Loucy (cell line): ENCODE results near the gene FBXO42.

Experiments used
- H2AFZ ChIP-seq: fragments of 200-600 bp; sonication (generic); 2 replicates; pipeline ENCODE4 v1.6.0; 2016; ENCODE audit warnings: antibody characterized with exemption, mild to moderate bottlenecking, low read length, moderate library complexity
- H3F3A ChIP-seq: fragments of 200-600 bp; 2 replicates; pipeline ENCODE4 v1.6.0; 2016; ENCODE audit warnings: antibody characterized with exemption, low read depth, mild to moderate bottlenecking
- H3K27me3 ChIP-seq: fragments of 200-600 bp; sonication (generic); 2 replicates; pipeline ENCODE4 v1.6.1; 2014; ENCODE audit warnings: low read length, mild to moderate bottlenecking; ENCODE audit not compliant: insufficient read depth, poor library complexity, severe bottlenecking
- H3K36me3 ChIP-seq: fragments of 200-600 bp; sonication (generic); 2 replicates; pipeline ENCODE4 v1.6.1; 2016; ENCODE audit warnings: low read length; ENCODE audit not compliant: insufficient read depth
- H3K4me1 ChIP-seq: fragments of 200-600 bp; sonication (generic); 2 replicates; pipeline ENCODE4 v1.5.1; 2014; ENCODE audit warnings: low read length, mild to moderate bottlenecking; ENCODE audit not compliant: insufficient read depth, poor library complexity, severe bottlenecking
- H3K4me2 ChIP-seq: fragments of 200-600 bp; sonication (generic); 2 replicates; pipeline ENCODE4 v1.6.0; 2014; ENCODE audit warnings: antibody characterized with exemption, low read length, low read depth, mild to moderate bottlenecking; ENCODE audit not compliant: poor library complexity, severe bottlenecking
- H3K4me3 ChIP-seq: fragments of 200-600 bp; sonication (generic); 2 replicates; pipeline ENCODE4 v1.5.1; 2014; ENCODE audit warnings: low read length, mild to moderate bottlenecking, mixed read lengths; ENCODE audit not compliant: poor library complexity, severe bottlenecking
- H3K79me2 ChIP-seq: fragments of 200-600 bp; sonication (generic); 2 replicates; pipeline ENCODE4 v1.6.1; 2014; ENCODE audit warnings: low read length; ENCODE audit not compliant: insufficient read depth
- H3K9ac ChIP-seq: fragments of 200-600 bp; sonication (generic); 2 replicates; pipeline ENCODE4 v1.6.0; 2014; ENCODE audit warnings: mild to moderate bottlenecking, low read depth, low read length, moderate library complexity; ENCODE audit not compliant: poor library complexity, severe bottlenecking
- H3K9me2 ChIP-seq: fragments of 200-600 bp; sonication (generic); replicated peaks from 2 replicates; pipeline ENCODE4 v1.6.1; 2016; ENCODE audit warnings: low read depth, low read length, mixed read lengths
- H3K9me3 ChIP-seq: fragments of 200-600 bp; sonication (generic); 2 replicates; pipeline ENCODE4 v1.6.1; 2014; ENCODE audit warnings: mild to moderate bottlenecking, antibody characterized with exemption, low read length, low read depth; ENCODE audit not compliant: insufficient read depth
- H4K20me1 ChIP-seq: fragments of 200-600 bp; sonication (generic); 2 replicates; pipeline ENCODE4 v1.6.0; 2014; ENCODE audit warnings: antibody characterized with exemption, low read length, mild to moderate bottlenecking; ENCODE audit not compliant: insufficient read depth, poor library complexity, severe bottlenecking
- CTCF ChIP-seq: fragments of 200-600 bp; sonication (generic); conservative IDR thresholded peaks from 2 replicates; pipeline ENCODE4 v1.5.1; 2014; ENCODE audit warnings: mild to moderate bottlenecking, antibody characterized with exemption, low read length
- EZH2phosphoT487 ChIP-seq: fragments of 200-600 bp; IDR thresholded peaks from 2 replicates; pipeline ENCODE4 v1.6.1; 2018; ENCODE audit warnings: antibody characterized with exemption, mild to moderate bottlenecking, moderate library complexity, borderline replicate concordance

Gene FBXO42

GRCh38 chr1:16302709-16303627 lies 49.3 kb downstream of the FBXO42 start:
- Histone ChIP-seq H2AFZ (no peak overlapping the region), H3K9me3 (no peaks in the 10 kb centered on the region), H3K27me3 (no peaks in the 10 kb centered on the region), H3K9ac (no peak overlapping the region), H4K20me1 (no peaks in the 10 kb centered on the region), H3K4me1 (no peaks in the 10 kb centered on the region), H3K79me2 (no peaks in the 10 kb centered on the region), H3K4me3 (no peak overlapping the region), H3F3A (no peaks in the 10 kb centered on the region), H3K9me2 (no peaks in the 10 kb centered on the region), H3K4me2 (no peak overlapping the region), H3K36me3 (peaks cover 68% of the 10 kb centered on the region; the same call in 1 of the 2 replicates)
- TF ChIP-seq CTCF (no peak), EZH2phosphoT487 (no peak)

GRCh38 chr1:16300436-16300835 lies 51.8 kb downstream of the FBXO42 start:
- Histone ChIP-seq H3K79me2 (no peaks in the 10 kb centered on the region), H3K36me3 (peaks cover 61% of the 10 kb centered on the region; the same call in 1 of the 2 replicates), H3K27me3 (no peaks in the 10 kb centered on the region), H3K4me3 (no peak overlapping the region), H3K4me2 (no peak overlapping the region), H2AFZ (no peak overlapping the region), H4K20me1 (no peaks in the 10 kb centered on the region), H3K4me1 (no peaks in the 10 kb centered on the region), H3K9me2 (no peaks in the 10 kb centered on the region), H3K9ac (no peak overlapping the region), H3F3A (no peaks in the 10 kb centered on the region), H3K9me3 (no peaks in the 10 kb centered on the region)
- TF ChIP-seq EZH2phosphoT487 = no peak
- TF ChIP-seq CTCF = no peak

- Histone ChIP-seq H3K4me3 (no peak overlapping the region), H4K20me1 (no peaks in the 10 kb centered on the region), H3K9me2 (no peaks in the 10 kb centered on the region), H3K4me2 (no peak overlapping the region), H3K27me3 (no peaks in the 10 kb centered on the region), H3K36me3 (peaks cover 63% of the 10 kb centered on the region; the same call in 1 of the 2 replicates), H3K4me1 (no peaks in the 10 kb centered on the region), H3K9ac (no peak overlapping the region), H3F3A (no peaks in the 10 kb centered on the region), H3K9me3 (no peaks in the 10 kb centered on the region), H3K79me2 (no peaks in the 10 kb centered on the region), H2AFZ (no peak overlapping the region)
- no peak for TF ChIP-seq EZH2phosphoT487
Observed at GRCh38 chr1:16298653-16299052, 53.6 kb downstream of the FBXO42 start.
